GM23248 (cell line): ENCODE results near the gene RALBP1. TPM values are rescaled to one million over a fixed set of nuclear protein-coding genes. Genes with fewer than 3 reads are reported as not detected.
"Not testable (repeated sequence)": the region's sequence is repeated elsewhere in the genome, so short reads cannot be mapped to it uniquely, and the experiment has no call there.

ENCODE experiments used
- DNase-seq: peaks from one replicate; pipeline ENCODE4 v3.0.0-alpha.2; 2015
- H2AFZ ChIP-seq: fragments of 200-600 bp; sonication (generic); 2 replicates; pipeline ENCODE4 v1.6.1; 2016; ENCODE audit warnings: antibody characterized with exemption
- H3F3A ChIP-seq: fragments of 200-600 bp; sonication (generic); 2 replicates; pipeline ENCODE4 v1.6.1; 2016; ENCODE audit warnings: mild to moderate bottlenecking, antibody characterized with exemption, mixed run types; ENCODE audit not compliant: insufficient read depth
- H3K27ac ChIP-seq: fragments of 200-600 bp; sonication (generic); 2 replicates; pipeline ENCODE4 v1.5.1; 2016; ENCODE audit warnings: mild to moderate bottlenecking
- H3K27me3 ChIP-seq: fragments of 200-600 bp; sonication (generic); replicated peaks from 2 replicates; pipeline ENCODE4 v1.6.1; 2016; ENCODE audit warnings: mild to moderate bottlenecking; ENCODE audit not compliant: insufficient read depth
- H3K36me3 ChIP-seq: fragments of 200-600 bp; sonication (generic); 2 replicates; pipeline ENCODE4 v1.6.1; 2016; ENCODE audit warnings: low read depth, mild to moderate bottlenecking
- H3K4me1 ChIP-seq: fragments of 200-600 bp; sonication (generic); 2 replicates; pipeline ENCODE4 v1.6.1; 2016; ENCODE audit warnings: mild to moderate bottlenecking; ENCODE audit not compliant: insufficient read depth
- H3K4me2 ChIP-seq: fragments of 200-600 bp; sonication (generic); one replicate; pipeline ENCODE4 v1.6.1; 2016; ENCODE audit warnings: mild to moderate bottlenecking; ENCODE audit not compliant: unreplicated experiment
- H3K4me3 ChIP-seq: fragments of 200-600 bp; sonication (generic); 2 replicates; pipeline ENCODE4 v1.5.1; 2016; ENCODE audit warnings: mild to moderate bottlenecking
- H3K79me2 ChIP-seq: fragments of 200-600 bp; sonication (generic); 2 replicates; pipeline ENCODE4 v1.6.1; 2016; ENCODE audit warnings: mild to moderate bottlenecking; ENCODE audit not compliant: insufficient read depth
- H3K9ac ChIP-seq: fragments of 200-600 bp; sonication (generic); 2 replicates; pipeline ENCODE4 v1.6.1; 2016; ENCODE audit warnings: mild to moderate bottlenecking
- H3K9me2 ChIP-seq: fragments of 200-600 bp; sonication (generic); 2 replicates; pipeline ENCODE4 v1.6.1; 2016; ENCODE audit warnings: mixed run types, mild to moderate bottlenecking, moderate library complexity; ENCODE audit not compliant: insufficient read depth
- H3K9me3 ChIP-seq: fragments of 200-600 bp; sonication (generic); one replicate; pipeline ENCODE4 v1.6.1; 2017; ENCODE audit warnings: low read depth
- H4K20me1 ChIP-seq: fragments of 200-600 bp; sonication (generic); 2 replicates; pipeline ENCODE4 v1.6.0; 2016; ENCODE audit not compliant: insufficient read depth
- EZH2 ChIP-seq: fragments of 200-600 bp; sonication (generic); IDR thresholded peaks from 2 replicates; pipeline ENCODE4 v1.6.1; 2018; ENCODE audit warnings: antibody characterized with exemption, mild to moderate bottlenecking; ENCODE audit not compliant: insufficient read depth, poor library complexity, severe bottlenecking
- EZH2phosphoT487 ChIP-seq: fragments of 200-600 bp; sonication (generic); IDR thresholded peaks from 2 replicates; pipeline ENCODE4 v1.6.1; 2018; ENCODE audit warnings: antibody characterized with exemption, moderate library complexity, mild to moderate bottlenecking, low read depth; ENCODE audit not compliant: insufficient read depth
- WGBS, 2 experiments: methylation state at CpG; one replicate each; pipeline ENCODE4 v1.1.6; 2015 to 2017; ENCODE audit warnings: low lambda C conversion rate in 2 of 2, low coverage in 1 of 2; ENCODE audit errors: missing lambda C conversion rate in 2 of 2; 5-methylcytosine and 5-hydroxymethylcytosine counted together
- in situ Hi-C: fragments of 300-500 bp; cut with MboI; formaldehyde crosslinking; loops from 2 replicates; pipeline ENCODE4 v1.15.0; 2020
- polyA plus RNA-seq: library from polyadenylated mRNA; unstranded; fragments of >200 nt; fragmentation: Nextera tagmentation; extraction: Ambion mirVana; gene quantifications from 2 replicates; pipeline ENCODE4 v1.2.1, GENCODE V29; 2016
- total RNA-seq: library from RNA; depleted of rRNA; stranded (reverse); fragments of >200 nt; shearing (Covaris generic); gene quantifications from 2 replicates; pipeline ENCODE4 v1.2.3, GENCODE V29; 2014

RALBP1 gene
- total and polyA plus RNA-seq, 2 experiments from 2014 or later, result 44.7 to 83.9 TPM

DNA sequence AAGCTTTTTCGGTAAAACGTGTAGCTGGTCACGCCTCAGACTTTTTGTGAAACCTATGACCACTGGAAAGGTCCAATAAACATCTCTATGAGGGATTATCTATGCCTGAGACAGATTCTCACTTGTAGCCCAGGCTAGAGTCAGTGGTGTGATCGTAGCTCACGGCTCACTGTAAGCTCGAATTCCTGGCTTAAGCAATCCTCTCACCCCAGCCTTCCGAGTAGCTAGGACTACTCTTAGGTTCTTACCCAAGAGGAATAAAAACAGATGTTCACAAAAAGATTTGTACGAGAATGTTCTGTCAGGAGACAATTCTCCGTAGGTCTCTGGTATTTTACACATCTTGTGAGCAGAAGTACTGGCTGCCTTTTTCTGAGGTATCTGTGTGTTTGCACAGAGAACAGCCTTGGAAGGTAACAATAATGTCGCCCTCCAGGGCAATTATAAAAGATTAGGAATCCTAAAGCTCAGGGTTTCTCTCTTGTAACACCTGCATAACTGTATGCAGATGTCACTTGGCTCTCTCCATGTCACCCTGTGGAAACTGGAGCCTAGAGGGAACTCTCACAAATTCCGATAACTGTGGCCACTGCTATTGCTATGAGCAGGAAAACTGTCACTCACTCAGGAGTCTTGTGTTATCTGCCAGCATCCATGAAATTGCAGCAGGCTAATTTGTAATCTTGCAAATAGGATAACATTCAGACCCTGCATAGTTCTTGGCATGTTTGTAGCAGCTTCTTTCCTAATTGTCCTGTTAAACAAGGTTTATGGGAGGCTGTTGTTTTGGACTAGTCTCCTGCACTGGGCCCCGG, 25.5 kb upstream of the RALBP1 start:
- no peaks in the 10 kb centered on the region; the same call in 1 of the 2 replicates for H3F3A ChIP-seq
- H3K36me3 ChIP-seq, result no peaks in the 10 kb centered on the region
- H3K9me2 ChIP-seq, result no peaks in the 10 kb centered on the region
- H4K20me1 ChIP-seq, result no peaks in the 10 kb centered on the region
- H3K4me2 ChIP-seq, result no peak overlapping the region
- H3K79me2 ChIP-seq, result no peaks in the 10 kb centered on the region
- no peak overlapping the region for H3K9ac ChIP-seq
- 38 to 39% methylated on average over 12 of the region's 12 CpGs for WGBS, 2 experiments
- H3K4me3 ChIP-seq, result no peak overlapping the region
- TF ChIP-seq EZH2phosphoT487 (no peak), EZH2 (no peak)
- H3K4me1 ChIP-seq, result no peaks in the 10 kb centered on the region
- peak overlapping the region; percentile 31; the same call in 1 of the 2 replicates for H2AFZ ChIP-seq
- no peaks in the 10 kb centered on the region for H3K27me3 ChIP-seq
- H3K27ac ChIP-seq, result no peak overlapping the region
- in situ Hi-C loops, result no loop called here
- no peak for DNase-seq
- no peaks in the 10 kb centered on the region for H3K9me3 ChIP-seq

GRCh38 chr18:9450920-9451319, 24.4 kb upstream of the RALBP1 start:
- H3K4me1 ChIP-seq, H3K4me2 ChIP-seq, H3K4me3 ChIP-seq, H4K20me1 ChIP-seq, H2AFZ ChIP-seq, H3K36me3 ChIP-seq, H3K27ac ChIP-seq, H3K9me3 ChIP-seq, H3K27me3 ChIP-seq, H3F3A ChIP-seq, H3K9me2 ChIP-seq, H3K79me2 ChIP-seq, DNase-seq, in situ Hi-C loops, H3K9ac ChIP-seq: not testable (repeated sequence)
- WGBS, 2 experiments, result 85 to 91% methylated on average over 7 of the region's 7 CpGs

DNA sequence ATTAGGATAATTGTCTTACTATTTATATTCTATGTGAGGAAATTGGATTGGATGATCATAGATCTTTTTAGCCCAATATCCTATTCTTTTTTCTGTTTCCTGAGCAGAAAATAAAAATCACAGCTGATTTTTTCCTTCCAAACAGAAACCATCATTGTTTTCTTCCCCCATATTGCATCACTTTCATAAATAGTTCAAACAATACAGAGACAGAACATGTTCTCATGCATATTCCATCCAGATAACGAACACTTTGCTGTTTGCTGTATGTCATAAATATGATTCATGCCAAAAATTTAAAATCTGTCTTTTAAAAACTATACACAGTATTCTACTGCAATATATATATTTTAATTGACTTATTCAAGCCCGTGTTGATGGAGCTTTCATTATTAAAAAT, 22.0 kb upstream of the RALBP1 start:
- WGBS, 2 experiments, result 13% methylated on average over 2 of the region's 2 CpGs
- Histone ChIP-seq H2AFZ (no peak overlapping the region), H3K9ac (no peak overlapping the region), H3K9me3 (no peaks in the 10 kb centered on the region), H3K27me3 (no peaks in the 10 kb centered on the region), H3K36me3 (no peaks in the 10 kb centered on the region), H3K79me2 (no peaks in the 10 kb centered on the region), H4K20me1 (no peaks in the 10 kb centered on the region), H3K4me1 (no peaks in the 10 kb centered on the region), H3F3A (no peaks in the 10 kb centered on the region; the same call in 1 of the 2 replicates), H3K4me2 (no peak overlapping the region), H3K4me3 (no peak overlapping the region), H3K27ac (no peak overlapping the region), H3K9me2 (no peaks in the 10 kb centered on the region)
- TF ChIP-seq EZH2 (no peak), EZH2phosphoT487 (no peak)
- in situ Hi-C loops, result no loop called here
- no peak for DNase-seq

DNA sequence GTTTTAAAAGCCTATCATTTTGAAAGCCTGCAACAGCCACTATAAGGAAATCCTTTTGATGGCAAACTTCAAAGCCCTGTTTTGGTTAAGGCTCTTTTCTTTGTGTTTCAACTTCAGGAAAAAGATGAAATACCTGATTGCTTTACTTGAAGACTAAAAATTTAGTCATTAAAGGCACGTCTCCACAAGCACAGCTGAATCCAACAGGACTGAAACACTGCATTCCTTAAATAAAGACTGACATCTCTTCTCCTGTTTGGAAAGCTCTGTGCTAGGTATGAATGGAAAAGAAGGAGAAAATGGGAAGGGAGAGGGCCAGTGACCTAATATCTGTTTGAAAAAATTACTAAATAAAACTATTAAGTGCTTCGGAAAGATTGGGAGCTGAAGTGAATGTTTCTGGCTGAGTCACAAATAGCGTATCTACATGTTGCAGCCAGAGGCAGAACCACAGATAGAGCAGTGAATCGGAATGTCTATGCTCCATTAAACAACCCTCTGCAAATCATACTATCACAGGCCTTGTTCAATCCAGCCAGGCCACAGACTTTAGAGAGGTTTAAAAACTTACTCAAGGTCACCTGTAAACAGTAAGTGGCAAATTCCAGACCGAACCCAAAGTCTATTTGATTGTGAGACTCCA, 21.1 kb upstream of the RALBP1 start:
- Histone ChIP-seq H3K4me2 (no peak overlapping the region), H3K27me3 (no peaks in the 10 kb centered on the region), H3K9me2 (no peaks in the 10 kb centered on the region), H3F3A (no peaks in the 10 kb centered on the region; the same call in 1 of the 2 replicates), H3K79me2 (no peaks in the 10 kb centered on the region), H3K4me3 (no peak overlapping the region), H3K4me1 (no peaks in the 10 kb centered on the region), H3K9me3 (no peaks in the 10 kb centered on the region), H3K36me3 (no peaks in the 10 kb centered on the region), H3K9ac (no peak overlapping the region), H3K27ac (no peak overlapping the region), H2AFZ (peak overlapping the region; percentile 46), H4K20me1 (no peaks in the 10 kb centered on the region)
- WGBS, 2 experiments, result 44 to 48% methylated on average over 5 of the region's 5 CpGs
- TF ChIP-seq EZH2phosphoT487, result no peak
- TF ChIP-seq EZH2, result no peak
- in situ Hi-C loops, result no loop called here
- peak; percentile 29 for DNase-seq
